ENCODE measurements around the gene SMYD5. TPM values are rescaled to one million over a fixed set of nuclear protein-coding genes. Genes with fewer than 3 reads are reported as not detected.

The SMYD5 gene
- total and polyA plus RNA-seq, 9 of the 15 experiments (the other 6 are each of a cell fraction or from before 2014, with no cell fraction given), result 11.4 to 56.8 (median 32.0) TPM

DNA sequence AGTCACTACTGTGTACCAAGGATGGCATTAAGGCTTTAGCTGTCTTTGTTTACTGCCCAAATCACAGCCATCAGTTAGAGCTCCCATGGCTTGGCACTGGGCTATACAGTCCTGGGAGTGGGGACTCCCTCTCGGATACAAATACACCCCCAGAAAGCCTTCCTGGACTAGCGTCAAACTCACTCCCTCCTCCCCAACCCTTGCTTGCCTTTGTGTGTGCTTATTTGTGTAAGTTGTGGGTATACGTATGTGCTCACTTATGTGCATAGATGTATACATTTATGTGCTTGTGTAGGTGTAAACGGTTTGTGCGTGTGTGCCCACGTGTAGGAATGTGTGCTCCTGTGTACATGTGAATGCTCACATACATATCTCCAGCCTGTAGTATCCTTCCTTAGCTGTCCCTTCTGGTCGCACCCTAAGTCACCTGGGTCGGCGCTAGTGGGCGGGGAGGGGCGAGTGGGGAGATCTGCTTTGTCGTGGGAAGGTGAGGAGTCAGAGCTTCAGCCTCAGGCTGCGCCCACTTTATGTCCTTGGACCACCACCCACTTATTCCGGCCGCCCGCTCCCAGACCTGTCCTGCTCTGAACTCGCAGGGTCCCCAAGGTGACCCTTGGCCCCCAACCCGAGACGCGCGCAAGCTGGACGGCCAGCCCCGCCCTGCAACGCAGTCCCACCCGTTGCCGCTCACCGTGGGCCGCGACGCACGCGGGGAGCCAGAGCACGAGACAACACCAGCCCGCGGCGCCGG, 18.5 kb downstream of the SMYD5 start:
- Histone ChIP-seq H3K4me2 (ENCODE audit: insufficient read depth, low read length) (peak overlapping the region; percentile 98), H3K79me2 (ENCODE audit: control insufficient read depth, insufficient read depth, low read length) (peaks cover 50% of the 10 kb centered on the region), H3K27ac (ENCODE audit: extremely low read depth, low read depth, low read length) (peak overlapping the region; percentile 67), H3K27me3 (ENCODE audit: control insufficient read depth in 2 of 2, insufficient read depth in 2 of 2, low read length in 2 of 2) (no peaks in the 10 kb centered on the region), H4K20me1 (replicated peaks; ENCODE audit: control insufficient read depth, insufficient read depth, low read length) (peaks cover 26% of the 10 kb centered on the region), H3K9ac (ENCODE audit: insufficient read depth in 1 of 2, low read depth in 2 of 2, low read length in 2 of 2) (peak overlapping the region; percentile 91 to 95), H3K4me3 (peak overlapping the region; percentile 95), H3K4me1 (replicated peaks in 1 of 2; ENCODE audit: control insufficient read depth in 2 of 2, insufficient read depth in 2 of 2, low read length in 2 of 2) (peaks cover 13 to 19% of the 10 kb centered on the region in 2 experiments; a peak in 3 of 5 replicates), H3K9me1 (ENCODE audit: control insufficient read depth, insufficient read depth, low read length) (peaks cover 11% of the 10 kb centered on the region), H3K9me3 (replicated peaks; ENCODE audit: control insufficient read depth, insufficient read depth, low read depth, low read length) (no peaks in the 10 kb centered on the region), H3K36me3 (ENCODE audit: control insufficient read depth, insufficient read depth, low read length) (peaks cover 46% of the 10 kb centered on the region), H2AFZ (ENCODE audit: low read depth, low read length) (peak overlapping the region; percentile 93)
- in situ Hi-C loops (cut with MboI) (no loop called here), intact Hi-C loops (cut with micrococcal nuclease) (loop anchor here (1.0 kb wide), 1 partner anchor 18 kb away; the partner anchor contains the start of gene SMYD5)
- CTCF ChIA-PET (ENCODE audit: low intra/inter-chr PET ratio), result no interaction called here
- ATAC-seq (peak; percentile 54), FAIRE-seq (no peak), DNase-seq (ENCODE audit: extremely low read depth in 1 of 4, low spot score in 3 of 4) (peak; percentile 60 to 78 (median 71))
- POLR2A ChIA-PET, result interaction anchor here (0.5 to 6.3 kb wide), 11 partner anchors 9 to 661 kb away, joined by 3 to 43 read pairs (median 5); no protein-coding TSS in a partner anchor
- BruUV-seq (replicated peaks), result TSS peak; percentile 68
- WGBS (ENCODE audit: insufficient coverage, low coverage, missing lambda C conversion rate), result 2% methylated on average over 13 of the region's 37 CpGs
- no peak for TF ChIP-seq SETDB1 (IDR thresholded peaks at IDR 0.05; ENCODE audit: low read length)
- TF ChIP-seq, protein P1, sequence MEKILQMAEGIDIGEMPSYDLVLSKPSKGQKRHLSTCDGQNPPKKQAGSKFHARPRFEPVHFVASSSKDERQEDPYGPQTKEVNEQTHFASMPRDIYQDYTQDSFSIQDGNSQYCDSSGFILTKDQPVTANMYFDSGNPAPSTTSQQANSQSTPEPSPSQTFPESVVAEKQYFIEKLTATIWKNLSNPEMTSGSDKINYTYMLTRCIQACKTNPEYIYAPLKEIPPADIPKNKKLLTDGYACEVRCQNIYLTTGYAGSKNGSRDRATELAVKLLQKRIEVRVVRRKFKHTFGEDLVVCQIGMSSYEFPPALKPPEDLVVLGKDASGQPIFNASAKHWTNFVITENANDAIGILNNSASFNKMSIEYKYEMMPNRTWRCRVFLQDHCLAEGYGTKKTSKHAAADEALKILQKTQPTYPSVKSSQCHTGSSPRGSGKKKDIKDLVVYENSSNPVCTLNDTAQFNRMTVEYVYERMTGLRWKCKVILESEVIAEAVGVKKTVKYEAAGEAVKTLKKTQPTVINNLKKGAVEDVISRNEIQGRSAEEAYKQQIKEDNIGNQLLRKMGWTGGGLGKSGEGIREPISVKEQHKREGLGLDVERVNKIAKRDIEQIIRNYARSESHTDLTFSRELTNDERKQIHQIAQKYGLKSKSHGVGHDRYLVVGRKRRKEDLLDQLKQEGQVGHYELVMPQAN (IDR thresholded peaks at IDR 0.05; ENCODE audit: borderline replicate concordance), result peak; percentile 61
- no peak for TF ChIP-seq ARID3A (IDR thresholded peaks at IDR 0.05; ENCODE audit: borderline replicate concordance, low read depth, low read length)
- TF ChIP-seq TRIM24 (IDR thresholded peaks at IDR 0.05), result no peak
- TF ChIP-seq RHOXF2B (CRISPR knock-in tag; conservative IDR thresholded peaks at IDR 0.05), result no peak
- no peak for TF ChIP-seq PHB2 (IDR thresholded peaks at IDR 0.05; ENCODE audit: low read depth)
- no peak for TF ChIP-seq YY1 (IDR thresholded peaks at IDR 0.05; ENCODE audit: borderline replicate concordance in 1 of 3, control insufficient read depth in 1 of 3, extremely low read depth in 1 of 3, insufficient read depth in 3 of 3, insufficient read length in 1 of 3, insufficient replicate concordance in 2 of 3, low read depth in 1 of 3, low read length in 2 of 3)
- TF ChIP-seq ZNF444 (CRISPR knock-in tag; IDR thresholded peaks at IDR 0.05), result no peak
- no peak for TF ChIP-seq ZNF384 (IDR thresholded peaks at IDR 0.05; ENCODE audit: low read depth, low read length)
- TF ChIP-seq ESRRA (IDR thresholded peaks at IDR 0.05; ENCODE audit: borderline replicate concordance, low read depth), result peak; percentile 80
- TF ChIP-seq HNRNPLL (IDR thresholded peaks at IDR 0.05; ENCODE audit: low read depth, low read length, poor library complexity, severe bottlenecking), result no peak
- no peak; the same call in 1 of the 2 replicates for TF ChIP-seq SUPT5H (IDR thresholded peaks at IDR 0.05)
- TF ChIP-seq ZNF778 (CRISPR knock-in tag; IDR thresholded peaks at IDR 0.05), result no peak
- TF ChIP-seq HNRNPUL1 (IDR thresholded peaks at IDR 0.05; ENCODE audit: low read length), result no peak
- no peak for TF ChIP-seq POLR2A (conservative IDR thresholded peaks at IDR 0.05)
- no peak for TF ChIP-seq SAFB (IDR thresholded peaks at IDR 0.05; ENCODE audit: borderline replicate concordance, low read depth, low read length)
- TF ChIP-seq, protein P2, sequence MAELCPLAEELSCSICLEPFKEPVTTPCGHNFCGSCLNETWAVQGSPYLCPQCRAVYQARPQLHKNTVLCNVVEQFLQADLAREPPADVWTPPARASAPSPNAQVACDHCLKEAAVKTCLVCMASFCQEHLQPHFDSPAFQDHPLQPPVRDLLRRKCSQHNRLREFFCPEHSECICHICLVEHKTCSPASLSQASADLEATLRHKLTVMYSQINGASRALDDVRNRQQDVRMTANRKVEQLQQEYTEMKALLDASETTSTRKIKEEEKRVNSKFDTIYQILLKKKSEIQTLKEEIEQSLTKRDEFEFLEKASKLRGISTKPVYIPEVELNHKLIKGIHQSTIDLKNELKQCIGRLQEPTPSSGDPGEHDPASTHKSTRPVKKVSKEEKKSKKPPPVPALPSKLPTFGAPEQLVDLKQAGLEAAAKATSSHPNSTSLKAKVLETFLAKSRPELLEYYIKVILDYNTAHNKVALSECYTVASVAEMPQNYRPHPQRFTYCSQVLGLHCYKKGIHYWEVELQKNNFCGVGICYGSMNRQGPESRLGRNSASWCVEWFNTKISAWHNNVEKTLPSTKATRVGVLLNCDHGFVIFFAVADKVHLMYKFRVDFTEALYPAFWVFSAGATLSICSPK (IDR thresholded peaks at IDR 0.05; ENCODE audit: borderline replicate concordance), result no peak

Measured in K562 (cell line).